ENCODE results near the gene GPC6.
A peak's percentile ranks its signal among the peaks of the same experiment; 100 is the strongest.

GPC6 gene

DNA sequence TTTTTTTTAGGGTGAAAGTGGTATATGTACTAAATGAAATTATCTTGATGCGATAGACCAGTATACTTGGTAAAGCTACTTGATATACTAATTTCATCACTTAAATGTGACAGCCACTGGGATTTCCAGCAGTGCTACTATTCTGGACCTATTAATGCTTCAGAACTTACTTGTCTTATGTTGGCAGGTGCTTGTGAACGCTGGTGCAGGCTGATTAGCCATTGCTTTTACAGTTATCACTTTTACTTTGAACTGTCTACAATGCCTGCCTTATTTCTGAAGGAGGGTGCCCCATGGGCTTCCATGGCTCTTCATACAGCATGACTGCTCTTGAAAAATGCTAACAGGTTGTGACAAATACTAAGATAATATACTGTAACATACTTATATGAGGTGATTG, 294.7 kb downstream of the GPC6 start:
- no peak for DNase-seq

DNA sequence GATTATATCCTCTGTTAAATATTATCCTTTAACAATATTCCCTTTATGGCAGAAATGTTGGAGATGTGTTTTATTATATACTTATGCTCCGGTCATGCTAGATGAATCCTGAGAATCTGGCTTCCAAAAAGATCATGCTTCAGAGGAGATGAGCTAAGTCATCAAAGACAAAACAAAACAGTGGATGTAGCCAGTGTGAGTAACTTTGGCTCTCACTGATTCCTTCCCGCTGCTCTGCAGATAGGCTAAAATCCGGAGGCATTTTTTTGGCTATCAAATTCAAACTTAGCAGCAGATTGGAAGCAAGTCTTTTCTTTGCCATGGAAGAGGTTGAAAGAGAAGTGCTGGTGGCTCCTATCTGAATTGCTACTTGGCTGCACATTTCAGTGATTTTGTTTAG, 295.9 kb downstream of the GPC6 start:
- DNase-seq, result peak; percentile 11

DNA sequence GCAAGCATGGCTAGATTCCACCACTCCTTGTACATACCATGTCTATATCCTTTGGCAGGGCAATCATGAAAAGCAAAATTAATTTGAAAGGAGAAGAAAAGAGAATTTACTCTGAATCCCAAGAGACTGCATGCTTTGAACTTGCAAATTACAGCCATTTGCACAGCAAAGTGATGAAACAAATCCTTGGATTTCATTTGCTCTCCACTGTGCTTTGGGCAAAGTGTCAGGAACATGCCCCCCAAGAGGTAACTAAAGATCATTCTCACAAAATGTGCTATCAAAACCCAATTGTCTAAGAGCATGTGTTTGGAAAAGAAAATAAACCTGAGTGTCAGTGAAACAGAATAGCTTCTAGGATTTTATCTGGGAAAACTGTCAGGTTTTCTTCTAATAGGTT, 298.5 kb downstream of the GPC6 start:
- no peak for DNase-seq

DNA sequence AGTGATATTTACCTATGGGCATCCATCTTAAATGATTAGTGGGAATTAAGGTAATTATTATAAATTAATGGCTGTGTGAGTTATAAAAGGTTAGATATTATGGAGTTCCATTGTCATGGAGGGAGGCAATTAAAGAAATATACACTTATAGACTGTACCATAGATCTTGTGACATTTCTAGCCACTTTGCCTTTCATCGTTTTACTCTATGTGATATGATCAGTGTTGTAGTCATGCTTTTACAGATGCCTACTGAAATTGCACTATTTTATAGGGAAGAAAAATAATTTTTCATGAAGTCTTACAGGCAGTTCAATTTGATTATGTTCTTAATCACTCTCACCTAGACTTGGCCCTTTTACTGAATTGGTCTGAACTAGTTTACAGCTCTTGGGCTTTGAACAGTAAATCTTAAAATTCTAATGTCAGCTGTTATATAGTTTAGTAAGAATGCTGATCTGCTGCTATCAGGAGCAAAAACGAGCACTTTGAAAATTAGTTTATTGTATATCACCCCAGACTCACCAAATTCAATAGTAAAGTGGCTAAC, 301.2 kb downstream of the GPC6 start:
- DNase-seq, result no peak

DNA sequence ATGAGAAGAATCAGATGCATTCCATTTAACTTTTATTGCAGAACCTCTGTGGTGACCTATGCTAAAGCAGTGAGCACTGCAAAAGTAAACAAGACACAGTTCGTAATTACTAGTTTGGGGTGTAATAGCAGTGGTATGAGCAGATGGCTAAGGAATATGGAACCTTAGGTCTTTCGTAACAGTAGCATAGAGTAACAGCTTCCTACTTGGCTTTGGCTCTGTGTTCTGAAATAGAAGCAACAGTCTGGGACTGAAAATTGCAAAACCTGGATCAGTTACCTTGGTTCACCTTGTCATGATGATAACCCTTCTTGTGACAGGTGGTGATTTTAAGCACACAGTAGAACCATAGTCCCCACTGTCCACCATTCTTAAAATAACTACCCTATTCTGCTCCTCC, 303.4 kb downstream of the GPC6 start:
- DNase-seq, result peak; percentile 84

DNA sequence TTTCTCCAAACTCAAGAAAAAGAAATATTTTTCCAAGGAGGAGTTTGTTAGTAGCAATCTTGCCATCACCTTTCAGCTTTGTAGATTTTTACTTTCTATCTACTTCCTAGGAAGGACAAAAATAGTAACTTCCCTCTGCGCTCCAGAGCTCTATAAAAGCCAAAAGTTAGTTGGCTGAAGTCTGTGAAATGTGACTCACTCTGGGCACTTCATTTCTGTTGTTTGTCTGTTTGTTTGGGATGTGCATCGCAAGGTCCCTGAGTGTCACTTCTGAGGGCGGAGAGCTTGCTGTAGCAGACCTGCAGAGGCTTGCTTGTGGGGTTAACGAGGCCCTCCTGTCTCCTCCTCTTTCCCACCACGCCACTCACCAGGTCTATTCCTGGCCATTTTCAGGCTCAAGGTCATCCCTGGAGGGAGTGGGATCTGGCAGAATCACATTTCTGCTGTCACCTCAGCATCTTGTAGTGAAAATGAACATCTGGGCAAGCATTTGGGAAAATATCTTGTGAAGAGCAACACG, 307.6 kb downstream of the GPC6 start:
- no peak for DNase-seq

DNA sequence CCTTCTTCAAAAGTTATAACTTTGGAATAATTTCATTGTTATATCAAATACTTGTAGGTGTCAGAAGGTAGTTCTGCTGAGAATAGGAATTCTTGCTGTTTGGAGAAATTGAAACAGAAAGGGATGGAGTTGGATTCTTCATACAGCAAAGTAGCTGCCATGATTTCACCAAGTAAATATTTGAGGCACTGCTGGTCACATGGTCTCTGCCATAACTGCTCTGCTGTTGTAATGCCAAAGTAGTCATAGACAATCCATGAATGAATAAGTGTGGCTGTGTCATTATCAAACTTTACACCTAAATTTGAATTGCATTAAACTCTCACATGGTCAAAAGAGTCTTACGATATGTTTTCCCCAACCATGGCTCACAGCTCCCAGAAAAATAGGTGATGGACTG, 308.6 kb downstream of the GPC6 start:
- peak; percentile 77 for DNase-seq

DNA sequence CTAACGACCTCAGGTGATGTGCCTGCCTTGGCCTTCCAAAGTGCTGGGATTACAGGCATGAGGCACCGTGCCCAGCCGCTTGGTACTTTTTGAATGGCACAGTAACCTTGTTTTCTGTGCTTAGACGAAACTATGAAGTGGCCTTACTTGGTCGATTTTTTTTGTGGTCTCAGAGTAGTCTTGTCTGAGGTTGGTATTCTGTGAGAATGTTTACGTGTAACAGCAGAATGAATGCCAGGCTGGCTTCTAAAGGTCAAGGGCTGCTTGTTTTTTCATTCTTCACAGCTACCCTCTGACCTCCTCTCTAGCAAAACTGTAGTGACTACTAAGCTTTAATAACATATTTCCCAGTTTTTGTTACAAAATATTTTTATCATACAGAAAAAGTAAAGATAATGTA, 313.3 kb downstream of the GPC6 start:
- no peak for DNase-seq

DNA sequence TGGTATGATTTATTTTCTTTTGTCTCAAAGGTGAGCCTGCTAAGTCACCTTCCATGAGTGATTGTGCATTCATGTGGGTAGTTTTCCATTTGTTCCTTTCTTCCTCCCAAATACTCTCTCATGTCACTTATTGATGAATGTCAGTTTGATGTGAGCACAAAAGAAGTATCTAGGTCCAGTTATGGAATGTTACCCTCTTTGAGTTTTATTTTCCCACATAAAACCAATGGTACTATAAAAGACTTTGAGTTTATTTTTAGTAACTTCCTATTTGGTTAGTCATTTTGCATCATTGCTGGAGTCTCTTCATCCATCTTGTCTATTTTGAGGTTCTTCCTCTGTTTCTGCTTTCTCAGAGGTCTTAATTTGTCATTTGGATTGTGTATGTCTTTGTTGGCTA, 321.3 kb downstream of the GPC6 start:
- peak; percentile 35 for DNase-seq

DNA sequence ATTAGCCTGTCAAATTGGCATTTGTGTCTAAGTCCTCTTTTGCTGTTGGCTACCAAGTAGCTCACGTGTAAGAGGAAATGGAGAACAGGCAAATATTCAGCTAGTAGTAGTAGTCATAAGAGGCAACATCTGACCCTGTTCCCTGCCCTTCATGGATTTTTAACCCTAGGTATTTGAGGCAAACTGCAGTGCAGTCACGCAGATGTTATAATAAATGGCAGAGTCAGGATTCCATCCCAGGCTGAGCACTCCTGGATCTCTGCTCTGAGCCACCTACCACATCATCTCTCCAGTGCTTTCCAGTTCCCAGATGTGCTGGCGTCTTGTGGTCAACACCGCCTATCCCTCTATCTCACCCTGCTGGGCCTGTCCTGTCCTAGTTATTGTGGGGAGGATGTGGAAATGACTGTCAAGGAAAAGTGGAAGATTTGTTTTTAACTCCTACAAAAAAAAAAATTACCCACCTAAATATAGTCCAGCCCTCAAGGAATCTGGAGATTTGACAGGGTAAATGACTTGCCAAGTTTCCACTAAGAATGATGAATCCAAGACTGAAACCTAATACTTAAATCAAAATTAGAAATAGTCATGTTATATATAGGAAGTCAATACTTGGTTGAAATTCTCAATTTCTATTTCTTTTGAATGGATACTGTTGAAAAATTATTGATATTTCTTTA, 322.9 kb downstream of the GPC6 start:
- no peak for DNase-seq

DNA sequence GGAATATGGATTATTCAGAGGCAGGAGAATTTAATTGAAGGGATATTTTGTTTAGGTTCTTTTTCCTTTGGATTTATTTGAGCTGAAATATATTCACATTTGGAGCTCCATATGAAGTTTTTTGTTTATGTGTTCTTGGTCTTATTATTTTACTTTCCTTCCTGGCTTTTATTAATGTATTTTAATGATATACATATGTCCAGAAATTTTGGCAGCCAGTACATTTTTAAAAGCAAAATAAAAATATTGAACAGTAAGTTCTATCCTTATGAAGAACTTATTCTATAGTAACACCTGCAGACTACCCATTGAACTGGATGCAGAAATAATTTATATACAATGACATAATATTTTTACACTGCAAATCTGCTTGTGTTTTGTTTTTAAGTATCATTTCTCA, 323.6 kb downstream of the GPC6 start:
- no peak for DNase-seq

DNA sequence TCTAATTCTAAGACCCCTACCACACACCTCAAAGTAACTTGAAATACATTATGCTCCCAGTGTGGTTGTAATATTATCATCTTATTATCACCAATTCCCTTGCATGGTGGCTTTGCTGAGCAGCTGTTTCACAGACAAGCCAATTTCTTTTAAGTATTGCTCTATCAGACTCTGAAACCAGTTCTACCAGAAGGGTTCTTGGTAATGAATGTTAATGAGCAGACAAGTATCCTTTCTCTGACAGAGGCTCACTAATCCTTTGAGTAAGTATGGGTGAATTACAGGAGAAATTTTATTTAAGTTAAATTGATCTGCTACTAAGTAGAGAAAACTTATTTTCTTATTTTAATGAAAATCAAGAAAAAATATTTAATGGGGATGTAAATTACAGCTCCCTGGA, 326.0 kb downstream of the GPC6 start:
- DNase-seq, result no peak

DNA sequence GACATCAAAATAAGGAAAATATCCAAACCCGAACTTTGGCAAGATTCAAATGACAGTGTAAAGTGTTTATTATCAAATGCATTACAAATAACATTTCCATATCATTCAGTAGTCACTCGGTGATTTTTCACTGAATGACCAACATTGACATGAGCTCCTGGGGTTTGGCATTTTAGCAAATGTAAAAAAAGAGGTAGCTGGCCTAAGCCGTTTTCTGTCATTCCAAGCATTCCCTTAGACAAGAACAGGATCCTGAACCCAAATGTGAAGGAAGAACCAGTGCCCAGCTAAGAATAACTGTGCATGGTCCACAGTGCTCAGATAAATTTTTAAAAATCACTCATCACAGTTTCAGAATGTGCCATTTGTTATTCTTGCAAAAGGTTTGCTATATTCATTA, 327.9 kb downstream of the GPC6 start:
- no peak for DNase-seq

DNA sequence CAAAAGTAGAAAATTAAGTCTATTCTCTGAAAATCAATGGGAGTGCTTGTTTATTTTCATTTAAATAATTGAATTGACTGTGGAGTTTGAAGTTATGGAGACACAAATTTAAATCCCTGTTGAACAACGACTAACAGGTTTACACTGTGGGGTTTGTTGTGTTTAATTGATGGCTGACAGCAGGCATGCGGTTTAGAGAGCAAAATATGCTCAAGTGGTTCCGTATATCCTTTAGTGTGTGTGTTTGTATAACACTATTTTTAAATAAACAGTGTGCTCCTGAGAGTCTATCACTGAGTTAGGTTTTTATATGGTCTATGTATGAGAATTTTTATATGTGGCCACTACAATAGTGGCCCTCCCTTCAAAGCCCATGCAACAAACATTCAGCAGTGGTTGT, 332.0 kb downstream of the GPC6 start:
- no peak for DNase-seq

DNA sequence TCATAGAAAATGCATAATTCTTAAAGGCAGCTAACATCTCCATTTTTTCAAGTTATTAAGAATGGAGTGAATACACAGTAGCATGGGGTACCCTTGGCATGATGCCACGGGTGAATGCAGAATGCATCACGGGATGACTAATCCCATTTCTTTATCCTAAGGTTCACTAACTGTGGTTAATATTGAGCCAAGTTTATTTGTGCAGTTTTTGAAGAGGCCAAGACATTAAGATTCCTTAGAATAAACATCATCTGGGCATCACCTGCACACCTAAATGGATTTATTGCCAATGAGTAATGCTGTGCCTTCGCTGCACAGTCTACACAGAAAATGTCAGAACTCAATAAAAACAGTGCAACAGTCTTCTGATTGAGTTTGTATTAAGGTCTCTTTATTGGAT, 333.1 kb downstream of the GPC6 start:
- peak; percentile 91 for DNase-seq

DNA sequence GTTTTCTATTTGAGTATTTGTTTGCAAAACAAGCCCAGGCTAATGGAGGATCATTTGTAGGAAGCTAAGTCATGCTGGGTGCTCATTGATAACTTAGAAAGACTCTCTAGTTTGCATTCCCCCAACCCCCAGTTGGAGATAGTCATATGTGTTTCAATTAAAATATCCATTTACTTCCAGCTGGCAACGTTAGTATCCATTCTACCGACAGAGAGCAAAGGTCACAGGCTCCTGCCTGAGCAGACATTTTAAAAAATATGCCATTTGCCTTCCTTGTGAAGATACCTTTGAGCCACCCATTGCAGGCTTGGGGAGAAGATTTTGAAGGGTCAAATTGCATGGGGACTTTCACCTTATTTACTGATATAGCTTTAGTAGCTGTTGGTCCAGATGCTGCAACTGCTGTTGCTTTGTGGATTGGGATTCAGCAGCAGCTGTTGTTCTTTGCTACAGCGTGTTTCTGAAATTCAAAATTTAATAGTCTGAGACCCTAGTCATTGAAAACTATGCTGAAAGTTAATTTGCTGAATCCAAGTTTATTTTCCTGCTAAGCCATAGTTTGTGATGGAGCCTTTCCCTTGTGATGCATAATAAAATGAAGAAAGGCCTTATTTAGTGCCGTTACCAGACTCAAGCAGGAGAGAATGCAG, 335.1 kb downstream of the GPC6 start:
- no peak for DNase-seq

DNA sequence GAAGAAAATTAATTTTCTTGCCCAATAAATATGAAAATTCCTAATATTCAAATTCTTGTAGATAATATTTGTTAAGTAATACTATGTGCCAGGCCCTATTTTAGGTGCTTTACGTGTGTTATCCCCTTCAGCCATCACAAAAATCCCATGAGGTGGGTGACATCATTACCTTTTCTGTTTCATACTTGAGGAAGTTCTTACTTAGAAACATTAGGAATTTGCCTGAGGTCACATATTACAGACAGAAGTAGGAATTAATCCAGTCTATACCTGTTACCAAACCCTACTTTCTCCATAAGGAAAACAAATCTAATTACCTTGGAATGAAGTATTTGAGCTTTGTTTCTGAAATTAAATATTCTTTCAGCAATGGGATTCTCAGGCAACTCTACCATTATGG, 336.1 kb downstream of the GPC6 start:
- no peak for DNase-seq

DNA sequence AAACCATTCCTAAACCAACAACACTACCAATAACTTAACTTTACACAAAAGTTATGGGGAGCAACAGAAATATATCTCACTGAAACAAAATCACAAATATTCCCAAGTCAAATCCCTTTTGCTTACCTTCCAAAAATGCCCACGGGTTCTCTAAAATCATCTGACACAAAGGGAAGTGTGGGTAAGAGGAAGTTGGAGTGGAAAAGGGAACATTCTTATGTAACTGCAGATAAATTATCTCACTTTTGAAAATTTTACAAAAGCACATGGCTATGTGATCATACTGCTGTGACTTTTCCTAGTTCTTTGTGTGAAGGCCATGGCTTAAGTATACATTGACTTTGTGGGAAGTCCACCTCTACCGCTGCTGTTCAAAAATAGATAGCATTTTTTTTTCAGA, 350.5 kb downstream of the GPC6 start:
- no peak for DNase-seq

DNA sequence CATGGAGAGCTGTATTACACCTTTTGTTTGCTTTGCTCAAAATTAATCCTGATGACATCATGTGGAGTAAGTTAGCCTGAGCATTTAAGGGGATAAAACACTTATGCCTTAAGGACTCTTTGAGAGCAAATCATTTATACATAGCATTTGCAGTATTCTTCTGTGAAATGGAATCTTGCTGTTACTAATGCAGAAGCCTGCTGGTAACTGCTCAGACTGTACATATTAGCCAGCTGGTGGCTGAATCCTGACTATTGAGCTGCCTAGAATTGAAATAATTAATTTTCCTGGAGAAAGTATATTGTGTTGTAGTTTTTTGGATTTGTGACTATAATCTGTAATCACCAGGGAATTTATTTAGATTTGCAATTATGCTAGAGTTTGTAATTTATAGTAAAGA, 363.2 kb downstream of the GPC6 start:
- DNase-seq, result no peak

DNA sequence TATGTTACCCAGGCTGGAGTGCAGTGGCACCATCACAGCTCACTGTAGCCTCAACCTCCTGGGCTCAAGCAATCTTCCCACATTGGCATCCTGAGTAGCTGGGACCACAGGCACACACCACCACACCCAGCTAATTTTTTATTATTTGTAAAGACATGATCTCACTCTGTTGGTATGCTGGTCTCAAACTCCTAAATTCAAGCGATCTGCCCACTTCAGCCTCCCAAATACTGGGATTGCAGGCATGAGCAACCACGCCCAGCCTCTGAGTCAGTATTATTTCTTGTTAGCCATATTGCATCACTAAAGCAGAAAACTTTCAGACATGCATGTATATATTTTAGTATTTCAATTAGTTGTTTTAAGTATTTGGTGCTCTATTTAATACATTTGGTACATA, 376.4 kb downstream of the GPC6 start:
- peak; percentile 91 for DNase-seq

DNA sequence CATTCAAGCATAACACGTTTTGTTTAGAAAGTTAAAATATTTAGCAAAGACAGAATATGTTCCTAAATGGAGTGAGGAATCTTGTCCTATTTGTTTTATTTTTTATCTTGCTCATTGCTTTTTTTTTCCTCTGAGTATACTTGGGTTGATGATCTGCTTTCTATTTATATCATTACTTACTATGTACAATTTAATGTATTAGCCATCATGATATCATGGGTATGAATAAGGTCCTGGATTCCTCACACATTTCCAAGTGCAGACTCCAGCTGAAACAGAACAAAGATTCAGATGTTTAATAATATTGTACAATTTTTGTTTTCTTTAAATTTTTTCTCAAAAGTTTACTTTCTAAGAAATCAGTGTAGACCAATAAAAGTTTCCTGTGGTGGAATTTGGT, 388.2 kb downstream of the GPC6 start:
- DNase-seq, result peak; percentile 41

DNA sequence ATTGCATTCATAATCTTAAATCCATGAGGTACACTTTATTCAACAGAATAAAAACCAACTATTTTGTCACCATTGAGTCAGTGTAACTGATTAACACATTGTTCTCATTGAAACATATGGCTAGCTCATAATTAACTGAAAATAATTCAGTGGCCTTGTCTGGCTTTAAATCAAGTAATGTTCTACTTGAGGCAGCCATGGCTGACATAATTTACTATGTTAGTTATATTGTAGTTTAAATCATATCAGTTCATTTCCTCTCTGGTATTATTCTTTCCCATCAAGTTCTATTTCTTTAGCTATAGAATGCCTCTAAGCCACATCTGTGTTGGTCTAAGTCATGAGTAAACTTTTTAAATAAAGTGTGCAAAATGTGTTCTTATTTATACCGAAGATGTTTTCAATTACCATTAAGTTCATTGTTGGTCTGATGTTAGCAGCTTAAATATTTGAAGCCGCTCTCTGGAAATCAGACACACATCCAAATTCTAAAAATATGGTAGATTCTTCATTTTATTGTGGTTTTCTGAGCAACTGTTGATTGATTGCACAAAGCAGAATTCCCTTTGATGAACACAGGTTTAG, 393.7 kb downstream of the GPC6 start:
- peak; percentile 45 for DNase-seq

DNA sequence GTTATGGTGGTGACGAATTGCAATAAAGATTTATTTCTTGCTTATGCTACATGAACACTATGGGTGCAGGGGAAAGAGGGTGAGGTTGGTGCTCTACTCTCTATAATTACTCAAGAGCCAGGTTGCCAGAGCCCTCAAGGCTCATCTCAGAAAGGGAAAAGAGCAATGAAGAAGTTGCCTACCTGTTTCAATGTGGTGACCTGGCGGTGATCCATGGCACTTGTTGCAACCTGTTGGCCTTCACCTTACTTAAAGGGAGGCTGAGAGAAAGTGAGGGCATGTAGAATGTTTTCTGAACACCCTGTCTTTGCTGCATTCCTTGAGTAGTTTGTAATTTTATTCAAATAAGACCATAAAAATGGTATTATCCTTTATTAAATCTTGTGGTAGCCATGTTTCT, 394.4 kb downstream of the GPC6 start:
- no peak for DNase-seq

DNA sequence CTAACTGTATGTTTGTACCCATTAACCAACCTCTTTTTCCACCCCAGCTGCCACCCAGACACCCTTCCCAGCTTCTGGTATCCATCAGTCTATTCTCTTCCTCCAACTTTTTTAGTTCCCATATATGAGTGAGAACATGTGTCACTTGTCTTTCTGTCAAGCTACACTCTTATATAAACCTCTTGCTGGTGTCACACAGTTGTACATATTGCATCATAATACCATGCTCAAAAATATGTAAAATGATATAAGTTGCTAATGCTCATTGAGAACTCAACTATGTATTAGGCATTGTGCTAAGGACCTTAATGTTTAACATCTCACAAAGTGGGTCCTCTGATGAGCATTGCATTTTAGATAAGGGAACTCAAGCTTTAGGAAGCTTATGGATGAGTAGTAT, 395.4 kb downstream of the GPC6 start:
- DNase-seq, result no peak

Measured in HCEC 1CT (cell line).